HepG2 (cell line): ENCODE data around the gene CCDC117. TPM values are rescaled to one million over a fixed set of nuclear protein-coding genes. Genes with fewer than 3 reads are reported as not detected.

Experiments
- ARNTL ChIP-seq: sonication (generic); formaldehyde crosslinking; IDR thresholded peaks from 2 replicates; pipeline ENCODE4 v1.4.0; 2020; ENCODE audit warnings: mild to moderate bottlenecking, missing genetic modification reagents
- ELF1 ChIP-seq: sonication (generic); formaldehyde crosslinking; IDR thresholded peaks from 2 replicates; pipeline ENCODE4 v1.4.0; 2020; ENCODE audit warnings: missing genetic modification reagents
- HMGA1 ChIP-seq: sonication (generic); formaldehyde crosslinking; conservative IDR thresholded peaks from 2 replicates; pipeline ENCODE4 v1.4.0; 2020; ENCODE audit warnings: missing genetic modification reagents
- KLF12 ChIP-seq: sonication (generic); formaldehyde crosslinking; IDR thresholded peaks from 2 replicates; pipeline ENCODE4 v1.4.0; 2020; ENCODE audit warnings: missing genetic modification reagents, borderline replicate concordance
- LCORL ChIP-seq, 2 experiments: fragments of 450-650 bp in 1 of 2; sonication (generic) in 1 of 2; formaldehyde crosslinking in 1 of 2; IDR thresholded peaks; 2 replicates each; pipeline versions ENCODE4 v1.5.0 to v1.6.1; 2017 to 2020; ENCODE audit warnings: antibody characterized with exemption in 1 of 2, missing genetic modification reagents in 1 of 2
- MAFF ChIP-seq: IDR thresholded peaks from 2 replicates; pipeline ENCODE4 v1.6.1; 2011; ENCODE audit warnings: low read depth, low read length, improper control_type of control experiment
- MED13 ChIP-seq: sonication (generic); formaldehyde crosslinking; IDR thresholded peaks from 2 replicates; pipeline ENCODE4 v1.5.0; 2020; ENCODE audit warnings: missing genetic modification reagents
- MED8 ChIP-seq: sonication (generic); formaldehyde crosslinking; IDR thresholded peaks from 2 replicates; pipeline ENCODE4 v1.8.1; 2023; ENCODE audit warnings: mild to moderate bottlenecking, missing genetic modification reagents; ENCODE audit not compliant: insufficient replicate concordance
- MTF2 ChIP-seq: sonication (generic); formaldehyde crosslinking; IDR thresholded peaks from 2 replicates; pipeline ENCODE4 v1.5.0; 2020; ENCODE audit warnings: missing genetic modification reagents, borderline replicate concordance
- MXI1 ChIP-seq: IDR thresholded peaks from 3 replicates; pipeline ENCODE4 v1.6.1; 2012; ENCODE audit warnings: low read depth, low read length, inconsistent platforms, borderline replicate concordance
- MZF1 ChIP-seq: sonication (generic); formaldehyde crosslinking; IDR thresholded peaks from 2 replicates; pipeline ENCODE4 v1.8.1; 2023; ENCODE audit warnings: mild to moderate bottlenecking, missing genetic modification reagents, borderline replicate concordance
- PCBP2 ChIP-seq: fragments of 200-400 bp; formaldehyde crosslinking; optimal IDR thresholded peaks from 2 replicates; pipeline ENCODE3; 2018; ENCODE audit warnings: low read length, low read depth; ENCODE audit not compliant: poor library complexity, severe bottlenecking
- PITX1 ChIP-seq: sonication (generic); formaldehyde crosslinking; IDR thresholded peaks from 2 replicates; pipeline ENCODE4 v1.5.1; 2020; ENCODE audit warnings: mild to moderate bottlenecking, missing genetic modification reagents
- RARG ChIP-seq: sonication (generic); formaldehyde crosslinking; IDR thresholded peaks from 2 replicates; pipeline ENCODE4 v1.4.0; 2020; ENCODE audit warnings: low read depth, mild to moderate bottlenecking, missing genetic modification reagents
- SRSF1 ChIP-seq: fragments of 200-400 bp; formaldehyde crosslinking; optimal IDR thresholded peaks from 2 replicates; pipeline ENCODE3; 2017; ENCODE audit warnings: mild to moderate bottlenecking, low read depth, low read length, moderate library complexity
- ZFP41 ChIP-seq: sonication (generic); formaldehyde crosslinking; IDR thresholded peaks from 2 replicates; pipeline ENCODE4 v1.4.0; 2020; ENCODE audit warnings: mild to moderate bottlenecking, missing genetic modification reagents, borderline replicate concordance
- ZIK1 ChIP-seq: sonication (generic); formaldehyde crosslinking; IDR thresholded peaks from 2 replicates; pipeline ENCODE4 v1.5.0; 2020; ENCODE audit warnings: mild to moderate bottlenecking, low read depth, missing genetic modification reagents, borderline replicate concordance
- ZMYM3 ChIP-seq: sonication (generic); formaldehyde crosslinking; IDR thresholded peaks from 2 replicates; pipeline ENCODE4 v1.5.1; 2020; ENCODE audit warnings: mild to moderate bottlenecking, missing genetic modification reagents
- ZNF136 ChIP-seq: sonication (generic); formaldehyde crosslinking; IDR thresholded peaks from 2 replicates; pipeline ENCODE4 v1.8.1; 2022; ENCODE audit warnings: low read depth, mild to moderate bottlenecking, moderate library complexity, missing genetic modification reagents
- ZNF614 ChIP-seq: IDR thresholded peaks from 2 replicates; pipeline ENCODE4 v1.6.1; 2018; ENCODE audit warnings: missing biosample characterization, missing genetic modification reagents, inconsistent platforms, borderline replicate concordance
- ZNF616 ChIP-seq: sonication (generic); formaldehyde crosslinking; IDR thresholded peaks from 2 replicates; pipeline ENCODE4 v1.5.0; 2020; ENCODE audit warnings: low read depth, mild to moderate bottlenecking, missing genetic modification reagents
- ZNF879 ChIP-seq: sonication (generic); formaldehyde crosslinking; IDR thresholded peaks from 2 replicates; pipeline ENCODE4 v1.8.1; 2023; ENCODE audit warnings: missing genetic modification reagents
- ZSCAN22 ChIP-seq: sonication (generic); formaldehyde crosslinking; IDR thresholded peaks from 2 replicates; pipeline ENCODE4 v1.4.0; 2020; ENCODE audit warnings: mild to moderate bottlenecking, missing genetic modification reagents
- polyA plus RNA-seq, 8 experiments: library from polyadenylated mRNA; depleted of rRNA in 3 of 8; stranded (reverse) in 7 of 8; unstranded in 1 of 8; fragments of >200 nt; fragmentation: Illumina TruSeq in 4 of 8; extraction: Trizol in 4 of 8; gene quantifications; 2 replicates each; pipeline versions ENCODE4 v1.2.1 to v1.2.3, GENCODE V29; 2011 to 2016; ENCODE audit warnings: low read depth in 4 of 8, missing spikeins in 1 of 8, mixed read lengths in 1 of 8; ENCODE audit not compliant: insufficient read depth in 1 of 8
- total RNA-seq, 5 experiments: library from RNA; depleted of rRNA; stranded (reverse); fragments of >200 nt; fragmentation: Illumina TruSeq; extraction: Trizol; gene quantifications; 2 replicates each; pipeline ENCODE4 v1.2.3, GENCODE V29; 2016; ENCODE audit warnings: low read depth in 1 of 5
- TF ChIP-seq, protein P1 (sequence below): sonication (generic); formaldehyde crosslinking; IDR thresholded peaks from 2 replicates; pipeline ENCODE4 v1.4.0; 2020; ENCODE audit warnings: low read depth, mild to moderate bottlenecking, missing genetic modification reagents
- TF ChIP-seq, protein P2 (sequence below): sonication (generic); formaldehyde crosslinking; IDR thresholded peaks from 2 replicates; pipeline ENCODE4 v1.5.0; 2020; ENCODE audit warnings: mild to moderate bottlenecking, missing genetic modification reagents
- TF ChIP-seq, protein P3 (sequence below): IDR thresholded peaks from 2 replicates; pipeline ENCODE4 v1.6.1; 2016
- TF ChIP-seq, protein P4 (sequence below): IDR thresholded peaks from 2 replicates; pipeline ENCODE4 v1.6.1; 2016; ENCODE audit warnings: low read depth, borderline replicate concordance

Gene CCDC117
- total and polyA plus RNA-seq, 2 of the 13 experiments (the other 11 are each of a cell fraction or from before 2014, with no cell fraction given), result 12.6 to 34.2 TPM

DNA sequence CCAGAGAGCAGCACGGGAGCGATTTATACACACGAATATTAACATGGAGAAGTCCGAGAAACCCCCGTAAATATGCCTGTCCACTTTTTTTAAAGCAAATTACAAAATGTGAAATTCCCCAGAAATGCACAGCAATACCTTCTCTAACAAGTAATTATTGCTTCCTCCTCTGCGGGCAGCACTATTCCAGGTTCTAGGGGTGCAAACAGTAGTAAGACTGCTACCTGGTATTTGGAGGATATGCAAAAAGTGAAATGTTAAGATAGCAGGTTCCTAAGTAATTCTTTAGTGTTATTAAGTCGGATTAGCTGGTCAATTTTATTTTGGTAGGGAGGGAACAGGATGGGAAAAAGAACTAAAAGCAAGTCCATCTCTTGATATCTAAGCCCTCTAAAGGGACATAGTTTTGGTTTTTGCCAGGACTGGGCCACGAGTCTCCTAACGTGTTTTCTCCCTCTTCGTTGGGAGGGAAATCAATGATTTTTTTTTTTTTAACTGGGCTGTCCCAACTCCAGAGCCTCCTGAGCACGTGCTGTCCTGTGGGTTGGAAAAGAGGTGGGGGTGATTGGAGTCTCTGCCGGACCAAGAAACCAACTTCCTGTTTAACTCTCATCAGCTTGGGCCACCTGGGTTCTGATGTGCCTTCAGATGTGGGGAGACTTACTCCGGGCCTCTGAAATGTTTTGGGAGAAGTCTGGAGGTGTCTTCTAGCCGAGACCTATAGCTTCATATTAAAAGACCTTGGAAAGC lies 29.5 kb downstream of the CCDC117 start (continued):
- TF ChIP-seq, protein P1, sequence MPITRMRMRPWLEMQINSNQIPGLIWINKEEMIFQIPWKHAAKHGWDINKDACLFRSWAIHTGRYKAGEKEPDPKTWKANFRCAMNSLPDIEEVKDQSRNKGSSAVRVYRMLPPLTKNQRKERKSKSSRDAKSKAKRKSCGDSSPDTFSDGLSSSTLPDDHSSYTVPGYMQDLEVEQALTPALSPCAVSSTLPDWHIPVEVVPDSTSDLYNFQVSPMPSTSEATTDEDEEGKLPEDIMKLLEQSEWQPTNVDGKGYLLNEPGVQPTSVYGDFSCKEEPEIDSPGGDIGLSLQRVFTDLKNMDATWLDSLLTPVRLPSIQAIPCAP (CRISPR knock-in tag), result no peak
- TF ChIP-seq HMGA1 (CRISPR knock-in tag) (no peak), MED8 (CRISPR knock-in tag) (peak; percentile 82), LCORL (IDR thresholded peaks at IDR 0.05) (no peak), LCORL (CRISPR knock-in tag; IDR thresholded peaks at IDR 0.05) (peak; percentile 81), ZMYM3 (0 out of 2 replicates have a peak, but pooled peaks have one; percentile 14), MED13 (CRISPR knock-in tag) (peak; percentile 62), MAFF (no peak), ARNTL (0 out of 2 replicates have a peak, but pooled peaks have one; percentile 72), MZF1 (no peak), KLF12 (CRISPR knock-in tag) (0 out of 2 replicates have a peak, but pooled peaks have one; percentile 40), ZIK1 (CRISPR knock-in tag) (no peak), PCBP2 (no peak), PITX1 (peak; percentile 50), ZSCAN22 (no peak), ZNF616 (CRISPR knock-in tag) (no peak), RARG (CRISPR knock-in tag) (no peak), ELF1 (CRISPR knock-in tag) (peak; percentile 67; the same call in 1 of the 2 replicates), ZFP41 (CRISPR knock-in tag) (no peak), ZNF614 (CRISPR knock-in tag) (no peak; the same call in 1 of the 2 replicates), SRSF1 (no peak), MXI1 (peak; percentile 66; the same call in 1 of the 3 replicates), MTF2 (CRISPR knock-in tag) (no peak), ZNF879 (CRISPR knock-in tag) (no peak), ZNF136 (CRISPR knock-in tag) (no peak)
- TF ChIP-seq, protein P2, sequence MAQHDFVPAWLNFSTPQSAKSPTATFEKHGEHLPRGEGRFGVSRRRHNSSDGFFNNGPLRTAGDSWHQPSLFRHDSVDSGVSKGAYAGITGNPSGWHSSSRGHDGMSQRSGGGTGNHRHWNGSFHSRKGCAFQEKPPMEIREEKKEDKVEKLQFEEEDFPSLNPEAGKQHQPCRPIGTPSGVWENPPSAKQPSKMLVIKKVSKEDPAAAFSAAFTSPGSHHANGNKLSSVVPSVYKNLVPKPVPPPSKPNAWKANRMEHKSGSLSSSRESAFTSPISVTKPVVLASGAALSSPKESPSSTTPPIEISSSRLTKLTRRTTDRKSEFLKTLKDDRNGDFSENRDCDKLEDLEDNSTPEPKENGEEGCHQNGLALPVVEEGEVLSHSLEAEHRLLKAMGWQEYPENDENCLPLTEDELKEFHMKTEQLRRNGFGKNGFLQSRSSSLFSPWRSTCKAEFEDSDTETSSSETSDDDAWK (CRISPR knock-in tag), result no peak
- TF ChIP-seq, protein P3, sequence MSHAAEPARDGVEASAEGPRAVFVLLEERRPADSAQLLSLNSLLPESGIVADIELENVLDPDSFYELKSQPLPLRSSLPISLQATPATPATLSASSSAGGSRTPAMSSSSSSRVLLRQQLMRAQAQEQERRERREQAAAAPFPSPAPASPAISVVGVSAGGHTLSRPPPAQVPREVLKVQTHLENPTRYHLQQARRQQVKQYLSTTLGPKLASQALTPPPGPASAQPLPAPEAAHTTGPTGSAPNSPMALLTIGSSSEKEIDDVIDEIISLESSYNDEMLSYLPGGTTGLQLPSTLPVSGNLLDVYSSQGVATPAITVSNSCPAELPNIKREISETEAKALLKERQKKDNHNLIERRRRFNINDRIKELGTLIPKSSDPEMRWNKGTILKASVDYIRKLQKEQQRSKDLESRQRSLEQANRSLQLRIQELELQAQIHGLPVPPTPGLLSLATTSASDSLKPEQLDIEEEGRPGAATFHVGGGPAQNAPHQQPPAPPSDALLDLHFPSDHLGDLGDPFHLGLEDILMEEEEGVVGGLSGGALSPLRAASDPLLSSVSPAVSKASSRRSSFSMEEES (CRISPR knock-in tag), result peak; percentile 79
- TF ChIP-seq, protein P4, sequence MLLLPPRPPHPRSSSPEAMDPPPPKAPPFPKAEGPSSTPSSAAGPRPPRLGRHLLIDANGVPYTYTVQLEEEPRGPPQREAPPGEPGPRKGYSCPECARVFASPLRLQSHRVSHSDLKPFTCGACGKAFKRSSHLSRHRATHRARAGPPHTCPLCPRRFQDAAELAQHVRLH (CRISPR knock-in tag), result no peak
